ENCODE measurements around the gene AGTRAP.

Gene AGTRAP

DNA sequence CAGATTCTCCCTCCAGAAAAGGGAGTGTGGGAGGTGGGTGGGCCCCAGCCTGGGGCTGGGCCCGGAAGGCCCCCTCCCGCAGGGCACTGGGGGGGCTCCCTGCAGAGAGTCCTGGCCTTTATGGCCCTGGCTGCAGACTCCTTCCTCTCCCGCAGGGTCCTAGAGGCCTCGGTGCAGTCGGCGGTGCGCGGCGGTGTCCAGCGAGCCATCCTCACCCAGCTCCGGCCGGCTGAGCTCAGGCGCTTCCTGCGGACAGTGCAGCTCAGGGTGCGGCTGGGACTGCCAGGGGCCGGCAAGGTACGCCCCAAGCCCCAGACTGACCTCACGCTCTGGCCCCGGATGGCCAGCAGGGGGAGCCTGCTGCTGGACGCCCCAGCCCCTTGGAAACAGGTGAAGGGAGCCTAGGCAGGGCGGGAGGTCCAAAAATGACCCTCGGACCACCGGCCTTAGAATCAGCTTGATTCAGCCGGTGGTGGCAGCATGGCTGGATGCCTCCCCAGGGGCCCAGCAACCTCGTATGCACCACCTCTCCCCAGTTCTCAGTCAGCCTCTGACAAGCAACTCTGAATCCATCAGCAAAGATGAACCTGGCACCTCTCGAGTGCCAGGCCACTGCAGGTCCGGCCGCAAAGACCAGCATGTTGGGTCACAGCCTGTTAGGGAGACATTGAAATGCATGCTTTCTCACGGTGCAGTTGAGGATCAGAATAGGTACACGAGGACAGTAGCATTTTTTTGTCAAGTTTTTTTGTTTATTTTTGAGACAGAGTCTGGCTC is 49.2 kb downstream of the AGTRAP start:
- no peak overlapping the region for H2AFZ ChIP-seq (ENCODE audit: low read length, unreplicated experiment)
- H3K36me3 ChIP-seq (ENCODE audit: insufficient read depth, low read length): no peaks in the 10 kb centered on the region
- no peak overlapping the region for H3K4me3 ChIP-seq (ENCODE audit: low read depth, low read length)
- H3K79me2 ChIP-seq (ENCODE audit: control insufficient read depth, insufficient read depth, low read length, unreplicated experiment): no peaks in the 10 kb centered on the region
- H3K27me3 ChIP-seq (ENCODE audit: insufficient read depth, low read length): no peaks in the 10 kb centered on the region
- no peak overlapping the region for H3K27ac ChIP-seq (ENCODE audit: low read depth, low read length)
- H3K4me1 ChIP-seq (ENCODE audit: control insufficient read depth, insufficient read depth, low read length, unreplicated experiment): peaks cover 16% of the 10 kb centered on the region

DNA sequence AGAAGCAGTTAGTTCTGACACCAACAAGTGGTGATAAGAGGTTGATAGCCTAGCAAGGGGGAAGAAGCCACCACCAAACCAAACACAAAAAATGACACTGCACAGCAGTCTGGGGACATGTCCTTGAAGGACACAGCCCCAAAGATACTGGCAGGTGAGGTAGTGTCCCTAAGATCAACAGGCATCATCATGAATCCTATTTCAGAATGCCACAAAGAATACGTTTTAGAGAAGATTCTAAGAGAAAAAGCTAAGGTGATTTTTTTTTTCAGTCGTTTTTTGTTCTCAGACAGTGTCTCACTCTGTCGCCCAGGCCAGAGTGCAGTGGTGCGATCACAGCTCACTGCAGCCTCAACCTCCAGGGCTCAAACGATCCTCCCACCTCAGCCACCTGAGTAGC is 50.2 kb downstream of the AGTRAP start:
- no peak overlapping the region for H3K4me3 ChIP-seq (ENCODE audit: low read depth, low read length)
- H3K27me3 ChIP-seq (ENCODE audit: insufficient read depth, low read length): no peaks in the 10 kb centered on the region
- peaks cover 26% of the 10 kb centered on the region for H3K4me1 ChIP-seq (ENCODE audit: control insufficient read depth, insufficient read depth, low read length, unreplicated experiment)
- no peak overlapping the region for H3K27ac ChIP-seq (ENCODE audit: low read depth, low read length)
- H3K36me3 ChIP-seq (ENCODE audit: insufficient read depth, low read length): no peaks in the 10 kb centered on the region
- no peaks in the 10 kb centered on the region for H3K79me2 ChIP-seq (ENCODE audit: control insufficient read depth, insufficient read depth, low read length, unreplicated experiment)
- H2AFZ ChIP-seq (ENCODE audit: low read length, unreplicated experiment): no peak overlapping the region

DNA sequence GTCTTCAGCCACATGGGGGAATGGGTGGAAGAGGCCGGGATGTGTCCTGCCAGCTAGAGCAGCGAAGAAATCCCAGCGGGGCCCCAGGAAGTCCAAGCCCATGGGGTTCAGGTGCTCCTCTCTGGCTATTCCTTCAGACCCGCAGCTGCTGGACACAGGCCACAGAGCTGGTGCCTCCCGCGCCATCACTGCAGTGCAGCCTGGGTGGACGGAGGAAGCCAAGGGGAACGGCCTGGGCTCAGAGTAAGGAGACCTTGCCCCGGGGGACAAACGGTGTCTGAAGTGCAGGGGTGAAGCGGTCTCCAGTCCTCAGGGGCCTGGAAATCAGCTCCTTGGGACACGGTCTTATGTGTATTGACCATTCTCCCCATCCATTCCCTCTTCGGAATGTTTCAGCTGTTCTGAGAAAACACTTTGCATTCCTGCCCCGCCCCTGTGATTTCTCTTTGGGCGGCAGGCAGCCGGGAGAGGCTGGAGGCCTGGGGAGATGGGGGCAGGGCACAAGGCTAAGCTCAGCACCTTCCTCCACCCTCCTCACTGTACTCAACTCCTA is 51.4 kb downstream of the AGTRAP start:
- peaks cover 28% of the 10 kb centered on the region for H3K4me1 ChIP-seq (ENCODE audit: control insufficient read depth, insufficient read depth, low read length, unreplicated experiment)
- no peak overlapping the region for H2AFZ ChIP-seq (ENCODE audit: low read length, unreplicated experiment)
- H3K36me3 ChIP-seq (ENCODE audit: insufficient read depth, low read length): no peaks in the 10 kb centered on the region
- no peak overlapping the region for H3K4me3 ChIP-seq (ENCODE audit: low read depth, low read length)
- no peaks in the 10 kb centered on the region for H3K27me3 ChIP-seq (ENCODE audit: insufficient read depth, low read length)
- no peak overlapping the region; the same call in 1 of the 2 replicates for H3K27ac ChIP-seq (ENCODE audit: low read depth, low read length)
- H3K79me2 ChIP-seq (ENCODE audit: control insufficient read depth, insufficient read depth, low read length, unreplicated experiment): no peaks in the 10 kb centered on the region

DNA sequence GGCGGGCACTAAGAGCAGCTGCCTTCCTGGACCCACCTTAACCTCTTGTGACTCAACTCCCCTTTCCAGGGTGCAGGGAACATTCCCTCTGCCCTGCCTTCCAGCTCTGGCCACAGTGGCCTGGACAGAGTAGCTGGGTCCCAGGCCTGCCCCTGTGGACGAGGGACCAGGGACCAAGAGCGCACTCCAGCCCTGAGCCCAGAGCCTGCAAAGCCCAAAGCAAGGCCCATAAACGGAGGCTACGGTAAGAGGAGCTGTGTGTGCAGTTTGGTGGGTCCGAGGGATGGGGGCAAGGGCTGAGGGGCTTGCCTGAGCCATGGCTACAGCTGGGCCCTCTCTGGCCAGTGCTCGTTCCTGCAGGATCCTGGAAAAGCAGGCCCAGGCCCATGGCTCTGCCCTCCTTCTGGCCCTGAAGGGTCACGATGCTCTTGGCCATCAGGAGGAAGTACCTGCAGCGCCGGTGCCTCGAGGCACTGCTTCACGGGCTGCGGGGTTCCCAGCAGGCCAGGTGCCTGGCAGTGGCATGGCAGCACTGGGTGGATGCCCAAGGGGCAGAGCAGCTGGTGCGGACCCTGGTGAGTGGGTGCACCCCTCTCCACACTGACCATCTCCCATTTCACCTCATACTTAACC is 52.0 kb downstream of the AGTRAP start:
- no peak overlapping the region for H3K27ac ChIP-seq (ENCODE audit: low read depth, low read length)
- no peaks in the 10 kb centered on the region for H3K79me2 ChIP-seq (ENCODE audit: control insufficient read depth, insufficient read depth, low read length, unreplicated experiment)
- no peaks in the 10 kb centered on the region for H3K36me3 ChIP-seq (ENCODE audit: insufficient read depth, low read length)
- H3K4me1 ChIP-seq (ENCODE audit: control insufficient read depth, insufficient read depth, low read length, unreplicated experiment): peaks cover 28% of the 10 kb centered on the region
- H3K4me3 ChIP-seq (ENCODE audit: low read depth, low read length): no peak overlapping the region
- H3K27me3 ChIP-seq (ENCODE audit: insufficient read depth, low read length): no peaks in the 10 kb centered on the region
- no peak overlapping the region for H2AFZ ChIP-seq (ENCODE audit: low read length, unreplicated experiment)

DNA sequence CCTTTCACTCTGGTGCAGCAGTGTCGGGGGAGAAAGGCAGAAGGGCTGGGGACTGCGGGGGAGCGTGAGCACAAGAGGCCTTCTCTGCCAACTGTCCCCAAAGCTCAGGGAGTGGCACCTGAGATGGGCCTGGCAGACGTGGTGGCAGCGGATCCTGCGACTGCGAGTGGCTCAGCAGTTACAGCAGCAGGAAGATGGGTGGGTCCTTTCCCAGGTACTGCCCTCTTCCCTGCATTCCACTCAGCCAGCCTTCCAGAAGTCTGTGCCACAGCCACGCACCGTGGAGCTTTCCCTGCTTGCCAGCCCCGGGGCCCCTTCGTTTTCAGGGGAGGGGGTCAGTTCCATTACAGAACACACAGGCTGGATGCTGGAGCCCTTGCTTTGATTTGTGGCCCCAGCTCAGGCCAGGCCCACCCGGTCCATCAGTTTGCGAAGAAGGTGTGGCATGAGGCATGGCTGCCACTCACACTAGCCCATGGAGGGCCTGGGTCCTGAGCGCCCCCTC is 52.7 kb downstream of the AGTRAP start:
- no peak overlapping the region for H3K4me3 ChIP-seq (ENCODE audit: low read depth, low read length)
- H3K27ac ChIP-seq (ENCODE audit: low read depth, low read length): no peak overlapping the region
- H3K27me3 ChIP-seq (ENCODE audit: insufficient read depth, low read length): no peaks in the 10 kb centered on the region

DNA sequence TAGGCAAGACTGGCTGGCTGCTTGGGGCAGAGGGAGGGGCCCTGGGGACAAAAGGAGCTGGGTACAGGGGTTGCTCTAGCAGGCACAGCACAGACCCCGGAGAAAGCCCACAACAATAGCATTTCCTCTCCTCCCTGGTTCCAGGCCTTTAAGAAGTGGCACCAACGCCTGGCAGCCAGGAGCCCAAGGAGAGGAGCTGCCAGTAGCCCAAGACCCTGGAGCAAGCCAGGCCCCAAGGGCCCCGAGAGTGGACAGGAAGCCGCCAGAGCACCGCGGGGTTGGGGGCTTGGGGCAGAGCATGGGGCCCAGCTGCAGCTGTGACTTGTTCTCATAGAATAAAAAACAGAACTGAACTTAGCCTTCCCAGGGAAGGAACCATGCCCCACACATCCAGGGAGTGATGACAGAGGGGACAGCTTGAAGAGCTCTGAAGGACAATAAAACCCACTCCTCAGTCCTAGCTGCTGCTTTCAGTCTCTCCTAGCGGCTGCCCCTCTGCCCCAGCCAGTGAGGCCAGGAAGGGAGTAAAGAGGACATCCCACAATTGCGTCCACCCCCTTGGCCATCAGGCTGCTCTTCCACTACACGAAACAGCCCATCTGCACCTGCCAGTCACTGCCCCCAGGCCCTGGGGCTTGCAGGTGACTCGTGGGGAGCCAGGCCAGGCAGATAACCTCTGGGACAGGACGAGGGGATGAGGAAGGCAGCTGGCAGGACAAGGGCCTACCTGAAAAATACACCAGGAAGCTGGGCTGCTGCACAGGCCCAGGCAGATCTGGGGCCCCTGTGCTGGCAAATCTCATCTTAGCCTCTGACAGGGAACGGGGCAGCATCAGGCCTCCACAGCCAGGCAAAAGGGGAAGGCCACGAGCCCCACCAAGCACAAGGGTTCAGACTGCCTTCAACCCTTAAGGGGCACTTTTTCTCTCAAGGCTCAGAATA is 53.5 kb downstream of the AGTRAP start:
- Histone ChIP-seq H3K4me1 (ENCODE audit: control insufficient read depth, insufficient read depth, low read length, unreplicated experiment) (peaks cover 28% of the 10 kb centered on the region), H3K27ac (ENCODE audit: low read depth, low read length) (peak overlapping the region; percentile 84; the same call in 1 of the 2 replicates)

More for the DNA sequence above, 52.7 kb downstream of the AGTRAP start:
- H3K4me1 ChIP-seq (ENCODE audit: control insufficient read depth, insufficient read depth, low read length, unreplicated experiment): peaks cover 28% of the 10 kb centered on the region
- H2AFZ ChIP-seq (ENCODE audit: low read length, unreplicated experiment): no peak overlapping the region
- H3K79me2 ChIP-seq (ENCODE audit: control insufficient read depth, insufficient read depth, low read length, unreplicated experiment): no peaks in the 10 kb centered on the region
- H3K36me3 ChIP-seq (ENCODE audit: insufficient read depth, low read length): no peaks in the 10 kb centered on the region

DNA sequence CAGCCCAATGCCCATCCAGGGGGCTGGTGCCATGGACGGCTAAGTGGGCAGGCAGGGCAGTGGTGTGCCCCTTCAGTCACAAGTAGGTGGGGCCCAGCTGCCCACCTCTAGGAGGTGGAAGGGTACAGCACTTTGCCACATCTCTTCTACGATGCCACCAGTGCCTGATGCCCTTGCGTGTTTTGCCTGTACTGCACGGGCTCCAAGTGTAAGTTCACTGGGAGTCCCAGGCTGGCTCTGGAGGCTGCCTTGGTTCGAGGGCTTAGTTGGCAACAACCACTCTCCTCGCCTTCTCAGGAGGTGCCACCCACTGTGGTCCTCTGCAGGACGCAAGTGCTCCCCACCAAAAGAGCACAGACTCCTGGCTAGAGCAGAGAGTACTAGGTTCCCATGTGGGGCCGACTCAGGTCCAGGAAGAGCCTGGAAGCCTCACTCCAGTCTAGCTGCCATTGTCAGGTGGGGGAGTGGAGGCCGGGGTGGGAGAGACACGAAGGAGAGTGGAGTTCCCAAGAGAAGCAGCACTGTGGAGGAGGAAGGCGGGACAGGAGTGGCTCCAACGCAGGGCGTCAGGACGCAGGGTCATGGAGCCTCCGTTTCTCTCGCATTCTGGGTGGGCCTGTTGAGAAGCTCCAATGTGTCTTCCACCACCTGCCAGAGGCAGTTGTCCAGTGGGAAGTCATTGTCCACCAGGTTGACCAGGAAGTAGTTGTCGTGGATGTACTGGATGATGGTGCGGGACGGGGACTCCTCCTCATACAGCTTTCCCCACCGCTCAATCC is 54.4 kb downstream of the AGTRAP start:
- Histone ChIP-seq H3K4me3 (ENCODE audit: low read depth, low read length) (no peak overlapping the region), H3K27ac (ENCODE audit: low read depth, low read length) (peak overlapping the region; percentile 84), H3K79me2 (ENCODE audit: control insufficient read depth, insufficient read depth, low read length, unreplicated experiment) (no peaks in the 10 kb centered on the region), H3K36me3 (ENCODE audit: insufficient read depth, low read length) (no peaks in the 10 kb centered on the region; the same call in 1 of the 2 replicates), H3K27me3 (ENCODE audit: insufficient read depth, low read length) (no peaks in the 10 kb centered on the region), H2AFZ (ENCODE audit: low read length, unreplicated experiment) (no peak overlapping the region), H3K4me1 (ENCODE audit: control insufficient read depth, insufficient read depth, low read length, unreplicated experiment) (peaks cover 28% of the 10 kb centered on the region)

More for the DNA sequence above, 53.5 kb downstream of the AGTRAP start:
- Histone ChIP-seq H3K27me3 (ENCODE audit: insufficient read depth, low read length) (no peaks in the 10 kb centered on the region), H3K36me3 (ENCODE audit: insufficient read depth, low read length) (no peaks in the 10 kb centered on the region), H3K4me3 (ENCODE audit: low read depth, low read length) (no peak overlapping the region), H2AFZ (ENCODE audit: low read length, unreplicated experiment) (no peak overlapping the region), H3K79me2 (ENCODE audit: control insufficient read depth, insufficient read depth, low read length, unreplicated experiment) (no peaks in the 10 kb centered on the region)

DNA sequence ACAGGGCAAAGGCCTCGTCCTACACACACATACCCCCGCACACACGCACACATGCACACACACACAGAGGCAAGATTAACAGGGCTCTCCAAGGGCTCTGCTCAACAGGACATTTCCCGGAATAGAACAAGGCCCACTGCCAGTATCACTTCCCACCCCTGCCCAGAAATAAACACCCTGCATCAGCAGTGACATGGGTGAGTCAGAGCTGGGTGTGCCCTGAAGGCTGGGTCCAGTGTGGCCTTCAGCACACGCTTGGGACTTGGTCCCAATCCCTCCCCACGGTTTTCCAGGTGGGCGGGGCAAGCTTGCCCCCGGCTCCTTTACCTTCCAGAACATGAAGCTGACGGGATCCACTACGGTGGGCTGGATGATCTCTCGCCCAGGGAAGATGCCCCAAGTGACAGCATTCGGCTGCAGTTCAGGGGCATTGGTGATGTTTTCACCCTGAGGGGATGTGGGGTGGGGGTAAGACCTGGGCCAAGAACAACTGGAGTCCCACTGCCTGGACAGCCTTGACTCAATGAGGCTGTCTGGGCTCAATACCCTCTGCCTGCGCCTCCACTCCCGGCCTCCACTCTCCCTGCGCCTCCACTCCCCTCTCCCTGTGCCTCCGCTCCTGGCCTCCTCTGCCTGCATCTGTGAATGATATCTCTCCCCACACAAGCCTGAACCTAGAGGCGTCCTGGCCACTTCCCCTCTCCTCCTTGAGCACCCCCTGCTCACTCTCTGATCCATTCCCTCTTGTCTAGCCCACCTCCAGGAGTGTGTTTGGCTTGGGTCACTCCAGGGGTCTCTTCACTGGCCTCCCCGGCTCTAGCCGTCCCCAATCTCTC is 55.2 kb downstream of the AGTRAP start:
- Histone ChIP-seq H3K4me1 (ENCODE audit: control insufficient read depth, insufficient read depth, low read length, unreplicated experiment) (peaks cover 31% of the 10 kb centered on the region), H3K27ac (ENCODE audit: low read depth, low read length) (peak overlapping the region; percentile 84), H3K79me2 (ENCODE audit: control insufficient read depth, insufficient read depth, low read length, unreplicated experiment) (no peaks in the 10 kb centered on the region), H2AFZ (ENCODE audit: low read length, unreplicated experiment) (no peak overlapping the region), H3K27me3 (ENCODE audit: insufficient read depth, low read length) (no peaks in the 10 kb centered on the region), H3K36me3 (ENCODE audit: insufficient read depth, low read length) (peaks cover 6% of the 10 kb centered on the region; the same call in 1 of the 2 replicates), H3K4me3 (ENCODE audit: low read depth, low read length) (no peak overlapping the region)

DNA sequence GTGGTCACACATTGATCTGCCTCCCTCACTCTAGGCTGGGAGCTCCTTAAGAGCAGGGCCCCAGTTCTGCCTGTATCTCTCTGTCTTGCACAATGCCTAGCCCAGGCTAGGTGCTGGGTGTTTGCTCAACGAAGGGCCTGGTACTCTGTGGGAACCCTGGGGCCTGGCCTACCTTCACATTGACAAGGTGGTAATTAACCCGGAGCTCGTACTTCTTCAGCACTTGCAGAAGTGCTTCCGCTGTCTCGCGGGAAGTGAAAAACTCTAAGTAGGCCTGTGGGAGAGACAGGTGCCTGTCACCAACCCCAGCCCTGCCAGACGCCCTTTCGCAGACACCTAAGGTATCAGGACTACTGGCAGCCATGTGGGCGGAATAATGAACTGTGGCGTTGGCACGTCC is 56.2 kb downstream of the AGTRAP start:
- no peak overlapping the region for H2AFZ ChIP-seq (ENCODE audit: low read length, unreplicated experiment)
- no peaks in the 10 kb centered on the region for H3K79me2 ChIP-seq (ENCODE audit: control insufficient read depth, insufficient read depth, low read length, unreplicated experiment)
- peaks cover 6% of the 10 kb centered on the region; the same call in 1 of the 2 replicates for H3K36me3 ChIP-seq (ENCODE audit: insufficient read depth, low read length)
- peaks cover 36% of the 10 kb centered on the region for H3K4me1 ChIP-seq (ENCODE audit: control insufficient read depth, insufficient read depth, low read length, unreplicated experiment)
- H3K27ac ChIP-seq (ENCODE audit: low read depth, low read length): no peak overlapping the region
- H3K4me3 ChIP-seq (ENCODE audit: low read depth, low read length): no peak overlapping the region
- no peaks in the 10 kb centered on the region for H3K27me3 ChIP-seq (ENCODE audit: insufficient read depth, low read length)

Data from ACC112 (cell line).